K562 (cell line): ENCODE data around the gene ZNF724. TPM values are rescaled to one million over a fixed set of nuclear protein-coding genes. Genes with fewer than 3 reads are reported as not detected.
"Not testable (repeated sequence)": the region's sequence is repeated elsewhere in the genome, so short reads cannot be mapped to it uniquely, and the experiment has no call there.

Experiments
- ATAC-seq: fragments of 200-7000 bp; cut with Tn5 transposase; 3 replicates; pipeline ENCODE4 v1.9.1; 2020; ENCODE audit warnings: moderate library complexity
- BruUV-seq: library from RNA; stranded (reverse); fragments of 400-500 nt; replicated peaks from 2 replicates; lab custom pipeline; 2021; lab: Mats Ljungman, UMichigan
- CTCF ChIA-PET: fragments of 300-600 bp; formaldehyde crosslinking; extraction: SDS; loops from one replicate; lab custom pipeline; 2021; ENCODE audit warnings: low intra/inter-chr PET ratio; lab: Yijun Ruan, JAX
- POLR2A ChIA-PET: fragments of 300-600, 350-650 bp; sonication (Branson Sonifier 250); formaldehyde crosslinking; extraction: SDS; loops from one replicate; lab custom pipeline; 2021; ENCODE audit warnings: antibody characterized with exemption, inconsistent platforms; lab: Yijun Ruan, JAX
- DNase-seq, 4 experiments: peaks; one replicate each; pipeline versions ENCODE4 v3.0.0 to v3.0.0-alpha.2; 2011 to 2018; ENCODE audit warnings: low spot score in 3 of 4, mixed read lengths in 3 of 4; ENCODE audit errors: extremely low read depth in 1 of 4
- FAIRE-seq: peaks from 2 replicates; lab custom pipeline; 2011; peaks lifted over from hg19 to GRCh38; lab: Jason Lieb, UNC
- H2AFZ ChIP-seq: 2 replicates; pipeline ENCODE4 v1.6.0; 2011; ENCODE audit warnings: low read depth, low read length, control low read depth, inconsistent platforms
- H3K27ac ChIP-seq: fragments of 200-600 bp; 3 replicates; pipeline ENCODE4 v1.8.0; 2011; ENCODE audit warnings: low read depth, mild to moderate bottlenecking, control low read depth, inconsistent platforms, low read length, moderate library complexity, mixed read lengths; ENCODE audit errors: extremely low read depth
- H3K27me3 ChIP-seq, 2 experiments: fragments of 300-600 bp in 1 of 2; 2 replicates in 1 of 2; 3 replicates in 1 of 2; pipeline versions ENCODE4 v1.6.0 to v1.8.0; 2011; ENCODE audit warnings: inconsistent platforms in 2 of 2, low read length in 2 of 2, mild to moderate bottlenecking in 1 of 2, mixed read lengths in 1 of 2, moderate library complexity in 1 of 2; ENCODE audit not compliant: control insufficient read depth in 2 of 2, insufficient read depth in 2 of 2
- H3K36me3 ChIP-seq: fragments of 300-600 bp; 3 replicates; pipeline ENCODE4 v1.8.0; 2011; ENCODE audit warnings: mild to moderate bottlenecking, low read length, inconsistent platforms; ENCODE audit not compliant: control insufficient read depth, insufficient read depth
- H3K4me1 ChIP-seq, 2 experiments: fragments of 200-600 bp in 1 of 2; replicated peaks in 1 of 2; 2 replicates in 1 of 2; 3 replicates in 1 of 2; pipeline versions ENCODE4 v1.5.1 to v1.8.0; 2011; ENCODE audit warnings: inconsistent platforms in 2 of 2, low read length in 2 of 2, mild to moderate bottlenecking in 1 of 2, mixed read lengths in 1 of 2, moderate library complexity in 1 of 2; ENCODE audit not compliant: control insufficient read depth in 2 of 2, insufficient read depth in 2 of 2
- H3K4me2 ChIP-seq: 2 replicates; pipeline ENCODE4 v1.6.1; 2011; ENCODE audit warnings: low read length, control low read depth, inconsistent platforms, mixed read lengths; ENCODE audit not compliant: insufficient read depth
- H3K4me3 ChIP-seq: fragments of 200-600 bp; sonication (generic), shearing (Covaris generic); 2 replicates; pipeline ENCODE4 v1.5.1; 2016; ENCODE audit warnings: control low read depth, inconsistent platforms
- H3K79me2 ChIP-seq: fragments of 200-600 bp; 3 replicates; pipeline ENCODE4 v1.8.0; 2011; ENCODE audit warnings: low read length, inconsistent platforms; ENCODE audit not compliant: control insufficient read depth, insufficient read depth
- H3K9ac ChIP-seq, 2 experiments: 2 replicates each; pipeline versions ENCODE4 v1.6.0 to v1.6.1; 2011; ENCODE audit warnings: low read depth in 2 of 2, low read length in 2 of 2, control low read depth in 1 of 2, inconsistent platforms in 1 of 2, mild to moderate bottlenecking in 1 of 2, mixed read lengths in 1 of 2; ENCODE audit not compliant: insufficient read depth in 1 of 2
- H3K9me1 ChIP-seq: one replicate; pipeline ENCODE4 v1.6.0; 2011; ENCODE audit warnings: inconsistent platforms, mild to moderate bottlenecking, low read length, moderate library complexity; ENCODE audit not compliant: control insufficient read depth, insufficient read depth
- H3K9me3 ChIP-seq: replicated peaks from 2 replicates; pipeline ENCODE4 v1.5.1; 2011; ENCODE audit warnings: low read depth, low read length, inconsistent platforms; ENCODE audit not compliant: control insufficient read depth, insufficient read depth
- H4K20me1 ChIP-seq: replicated peaks from 2 replicates; pipeline ENCODE4 v1.6.1; 2011; ENCODE audit warnings: low read length, inconsistent platforms, mixed read lengths; ENCODE audit not compliant: control insufficient read depth, insufficient read depth
- HNRNPK ChIP-seq: fragments of 200-400 bp; formaldehyde crosslinking; IDR thresholded peaks from one replicate; pipeline ENCODE4 v1.6.1; 2018; ENCODE audit warnings: mild to moderate bottlenecking, low read depth, low read length; ENCODE audit not compliant: poor library complexity, severe bottlenecking
- HSF4 ChIP-seq: fragments of 250-450 bp; sonication (Bioruptor Pico); IDR thresholded peaks from 2 replicates; pipeline ENCODE4 v2.1.2; 2022; ENCODE audit warnings: mild to moderate bottlenecking, moderate library complexity, borderline replicate concordance
- NELFE ChIP-seq: IDR thresholded peaks from 2 replicates; pipeline ENCODE4 v1.6.1; 2011; ENCODE audit warnings: mild to moderate bottlenecking; ENCODE audit not compliant: insufficient read depth, insufficient read length
- NR2C1 ChIP-seq, 2 experiments: fragments of 450-650 bp; IDR thresholded peaks; 2 replicates each; pipeline ENCODE4 v1.6.1; 2017; ENCODE audit warnings: mild to moderate bottlenecking in 2 of 2, antibody characterized with exemption in 1 of 2, inconsistent platforms in 1 of 2, missing compliant biosample characterization in 1 of 2, missing genetic modification characterization in 1 of 2
- SIN3B ChIP-seq: fragments of 450-650 bp; IDR thresholded peaks from 2 replicates; pipeline ENCODE4 v1.6.1; 2017; ENCODE audit warnings: low read depth, mild to moderate bottlenecking, moderate library complexity
- SNRNP70 ChIP-seq: fragments of 200-400 bp; formaldehyde crosslinking; optimal IDR thresholded peaks from 2 replicates; pipeline ENCODE3; 2017; ENCODE audit warnings: low read depth, low read length
- ZEB2 ChIP-seq: fragments of 450-650 bp; IDR thresholded peaks from 2 replicates; pipeline ENCODE4 v1.6.1; 2016
- ZNF583 ChIP-seq: fragments of 250-450 bp; sonication (Bioruptor Pico); IDR thresholded peaks from 2 replicates; pipeline ENCODE4 v1.4.0; 2020
- WGBS: fragments of 100-300 bp; shearing (Covaris generic); methylation state at CpG from one replicate; pipeline ENCODE4 v1.1.6; 2016; ENCODE audit warnings: low coverage, mixed read lengths; ENCODE audit not compliant: insufficient coverage; ENCODE audit errors: missing lambda C conversion rate; 5-methylcytosine and 5-hydroxymethylcytosine counted together
- in situ Hi-C: fragments of 300-500 bp; cut with MboI; formaldehyde crosslinking; loops from 4 replicates; pipeline ENCODE4 v1.15.0; 2018; ENCODE audit warnings: inconsistent platforms, mixed read lengths
- intact Hi-C: fragments of 100-400 bp; cut with micrococcal nuclease; formaldehyde crosslinking; loops from 2 replicates; pipeline ENCODE4 v1.14.2; 2022
- polyA plus RNA-seq, 8 experiments: library from polyadenylated mRNA; depleted of rRNA in 4 of 8; stranded (reverse) in 5 of 8; unstranded in 3 of 8; fragments of >200 nt; fragmentation: Nextera tagmentation in 2 of 8; fragmentation: Illumina TruSeq in 1 of 8; extraction: Ambion mirVana in 2 of 8; extraction: Trizol in 1 of 8; gene quantifications; 2 replicates each; pipeline versions ENCODE4 v1.2.1 to v1.2.3, GENCODE V29; 2011 to 2014; ENCODE audit warnings: inconsistent platforms in 1 of 8, missing spikeins in 1 of 8
- total RNA-seq, 7 experiments: library from RNA; depleted of rRNA in 6 of 7; stranded (reverse); fragments of >200 nt in 6 of 7; fragmentation: Illumina TruSeq in 2 of 7; extraction: Trizol in 2 of 7; gene quantifications; 2 replicates each; pipeline versions ENCODE4 v1.2.1 to v1.2.3, GENCODE V29; 2011 to 2021; ENCODE audit warnings: low replicate concordance in 1 of 7
- TF ChIP-seq, protein P1 (sequence below): fragments of 250-450 bp; sonication (Bioruptor Pico); IDR thresholded peaks from 2 replicates; pipeline ENCODE4 v1.5.0; 2021; ENCODE audit warnings: mild to moderate bottlenecking, moderate library complexity

ZNF724 gene
- total and polyA plus RNA-seq, 9 of the 15 experiments (the other 6 are each of a cell fraction or from before 2014, with no cell fraction given): 0.18 to 4.2 (median 1.8) TPM

DNA sequence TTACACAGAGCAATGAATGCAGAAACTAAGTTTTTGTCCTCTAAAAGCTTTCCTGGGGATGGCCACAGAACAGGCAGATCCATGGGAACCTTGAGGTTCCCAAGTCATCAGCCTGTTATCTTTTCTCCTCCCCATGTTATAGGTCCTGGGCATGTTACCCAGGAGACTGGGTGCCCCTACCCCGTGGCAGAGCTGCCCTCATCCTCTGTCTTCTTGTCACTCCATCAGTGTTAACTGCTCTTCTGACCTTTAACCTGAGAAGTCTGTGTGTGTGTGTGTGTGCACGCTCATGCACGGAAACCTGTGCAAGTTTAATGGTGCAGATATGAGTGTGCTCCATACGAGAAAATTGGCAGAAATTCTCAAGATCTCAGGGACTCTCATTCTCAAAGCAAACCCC, 43.9 kb upstream of the ZNF724 start (continued):
- TF ChIP-seq HNRNPK (no peak), ZEB2 (no peak), NELFE (no peak), SNRNP70 (no peak), NR2C1 (IDR thresholded peaks at IDR 0.05) (no peak), NR2C1 (tag; IDR thresholded peaks at IDR 0.05) (no peak), SIN3B (no peak), ZNF583 (CRISPR knock-in tag) (no peak), HSF4 (CRISPR knock-in tag) (no peak)
- TF ChIP-seq, protein P1, sequence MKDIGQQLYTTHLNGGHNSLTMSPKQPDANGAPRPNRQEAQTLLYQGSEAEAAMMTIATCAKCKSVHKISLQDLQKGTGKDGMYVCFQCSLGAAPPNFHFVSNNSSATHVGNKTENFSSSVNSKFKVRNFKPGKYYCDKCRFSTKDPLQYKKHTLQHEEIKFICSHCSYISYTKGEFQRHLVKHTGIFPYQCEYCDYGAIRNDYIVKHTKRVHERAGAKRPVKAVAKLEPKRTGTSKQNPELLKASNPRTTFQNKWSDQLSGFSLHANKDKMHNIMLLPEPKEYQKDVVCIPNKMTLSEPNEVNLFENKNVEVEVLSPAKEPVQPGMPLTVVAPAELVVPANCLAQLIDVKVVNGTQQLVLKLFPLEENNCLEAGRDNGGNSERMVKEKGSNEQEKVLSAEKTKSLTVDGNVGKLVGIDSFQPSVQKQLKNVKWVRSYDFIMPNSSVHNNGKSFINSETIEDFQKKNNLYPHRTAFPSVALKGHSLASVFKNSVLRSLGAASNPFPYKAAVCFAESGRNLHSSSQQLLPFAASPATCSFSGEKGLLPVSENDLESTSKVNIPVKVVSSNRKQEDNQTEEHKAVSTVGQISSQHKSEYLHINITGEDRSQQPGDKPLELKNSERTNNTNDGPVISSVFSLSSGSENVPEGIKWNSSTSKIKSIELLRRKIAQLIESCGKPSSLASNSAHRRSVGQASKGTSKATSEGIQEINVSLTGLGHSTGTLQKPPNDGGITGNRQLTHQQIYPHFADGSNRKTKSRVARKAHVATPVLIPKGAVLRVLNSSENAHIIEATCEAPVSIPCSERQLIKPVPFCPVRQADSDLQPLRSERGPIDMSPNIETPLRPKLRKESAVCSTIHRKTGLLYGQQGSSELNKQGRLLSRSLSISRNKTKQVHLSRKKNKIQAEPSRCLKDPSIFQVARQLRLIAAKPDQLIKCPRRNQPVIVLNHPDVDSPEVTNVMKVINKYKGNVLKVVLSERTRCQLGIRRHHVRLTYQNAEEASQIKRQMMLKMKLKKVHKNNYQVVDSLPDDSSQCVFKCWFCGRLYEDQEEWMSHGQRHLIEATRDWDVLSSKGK (CRISPR knock-in tag): no peak

- H2AFZ ChIP-seq, H3K9me1 ChIP-seq, DNase-seq, H4K20me1 ChIP-seq, H3K79me2 ChIP-seq, BruUV-seq, H3K9me3 ChIP-seq, intact Hi-C loops, H3K4me2 ChIP-seq, CTCF ChIA-PET, H3K4me3 ChIP-seq, POLR2A ChIA-PET, FAIRE-seq, H3K9ac ChIP-seq, H3K27me3 ChIP-seq, ATAC-seq, H3K27ac ChIP-seq, in situ Hi-C loops, H3K4me1 ChIP-seq, H3K36me3 ChIP-seq: not testable (repeated sequence)
- WGBS: 2% methylated on average over 8 of the region's 26 CpGs
These were observed 39.8 kb upstream of the ZNF724 start for GRCh38 chr19:23289966-23290365.
